HEK293T (cell line): Measurements from ENCODE around the gene FGGY.

Experiments
- ARNT ChIP-seq: fragments of 450-650 bp; IDR thresholded peaks from 2 replicates; pipeline ENCODE4 v1.6.1; 2017; ENCODE audit warnings: mild to moderate bottlenecking
- BHLHE40 ChIP-seq: fragments of 450-650 bp; IDR thresholded peaks from 2 replicates; pipeline ENCODE4 v1.6.1; 2016; ENCODE audit warnings: mild to moderate bottlenecking, moderate library complexity, borderline replicate concordance
- CTBP1 ChIP-seq: fragments of 450-650 bp; IDR thresholded peaks from 2 replicates; pipeline ENCODE4 v1.6.1; 2016; ENCODE audit warnings: borderline replicate concordance
- ELF4 ChIP-seq: fragments of 450-650 bp; IDR thresholded peaks from 2 replicates; pipeline ENCODE4 v1.6.1; 2017; ENCODE audit warnings: antibody characterized with exemption
- FOXA1 ChIP-seq: fragments of 450-650 bp; IDR thresholded peaks from 2 replicates; pipeline ENCODE4 v1.6.1; 2016; ENCODE audit warnings: mild to moderate bottlenecking
- FOXK2 ChIP-seq: fragments of 450-650 bp; IDR thresholded peaks from 2 replicates; pipeline ENCODE4 v1.6.1; 2016; ENCODE audit warnings: mild to moderate bottlenecking
- FOXM1 ChIP-seq: fragments of 450-650 bp; IDR thresholded peaks from 2 replicates; pipeline ENCODE4 v1.6.1; 2017; ENCODE audit warnings: mild to moderate bottlenecking, borderline replicate concordance
- L3MBTL2 ChIP-seq: fragments of 450-650 bp; conservative IDR thresholded peaks from 2 replicates; pipeline ENCODE4 v1.6.1; 2016; ENCODE audit warnings: mild to moderate bottlenecking
- SP1 ChIP-seq: fragments of 450-650 bp; IDR thresholded peaks from 2 replicates; pipeline ENCODE4 v1.6.1; 2017
- TARDBP ChIP-seq: fragments of 450-650 bp; IDR thresholded peaks from 2 replicates; pipeline ENCODE4 v1.6.1; 2016
- ZNF384 ChIP-seq: fragments of 450-650 bp; IDR thresholded peaks from 2 replicates; pipeline ENCODE4 v1.6.1; 2016

GRCh38 chr1:59412718-59413326, 115.9 kb downstream of the FGGY start:
- TF ChIP-seq L3MBTL2 (no peak), FOXA1 (no peak), BHLHE40 (no peak), ARNT (no peak), CTBP1 (no peak), ZNF384 (no peak), FOXK2 (no peak), TARDBP (no peak), FOXM1 (no peak), ELF4 (no peak), SP1 (no peak)
